Limb (tissue), 2 donors: Measurements from ENCODE around the gene MPL.
A peak's percentile ranks its signal among the peaks of the same experiment; 100 is the strongest.
"Not testable (repeated sequence)": the region's sequence is repeated elsewhere in the genome, so short reads cannot be mapped to it uniquely, and the experiment has no call there.

Experiments
- DNase-seq, 2 donors: peaks; one replicate each; pipeline ENCODE4 v3.0.0-alpha.2; 2016; ENCODE audit errors: extremely low spot score in 2 of 2

MPL gene

GRCh38 chr1:43373066-43373940 lies 35.7 kb downstream of the MPL start:
- DNase-seq: no peak

- no peak for DNase-seq
These were observed 39.2 kb downstream of the MPL start for GRCh38 chr1:43376723-43377235.

- no peak for DNase-seq
These were observed 40.2 kb downstream of the MPL start for GRCh38 chr1:43377831-43378230.

GRCh38 chr1:43379476-43379875 lies 41.9 kb downstream of the MPL start:
- DNase-seq: no peak

GRCh38 chr1:43381612-43382011 lies 44.0 kb downstream of the MPL start:
- no peak for DNase-seq

GRCh38 chr1:43382027-43382779 lies 44.6 kb downstream of the MPL start:
- no peak for DNase-seq

- DNase-seq: no peak
These were observed 45.8 kb downstream of the MPL start for GRCh38 chr1:43383449-43383848.

GRCh38 chr1:43386676-43387075 lies 49.1 kb downstream of the MPL start:
- DNase-seq: no peak

GRCh38 chr1:43387976-43388599 lies 50.5 kb downstream of the MPL start:
- DNase-seq: no peak

- no peak for DNase-seq
These were observed 51.0 kb downstream of the MPL start for GRCh38 chr1:43388613-43389012.

- DNase-seq: peak; percentile 93 to 95
These were observed 52.0 kb downstream of the MPL start, which contains the start of the genes MED8 and SZT2 for GRCh38 chr1:43389326-43390313. TSS of gene MED8 (minus strand) at chr1:43389800. CDS start at chr1:43389764, 36 bp downstream. TSS of gene SZT2 (plus strand) at chr1:43389899. CDS start at chr1:43389969, 70 bp downstream.

GRCh38 chr1:43392702-43393101 lies 55.1 kb downstream of the MPL start:
- no peak for DNase-seq

- DNase-seq: no peak
These were observed 57.9 kb downstream of the MPL start for GRCh38 chr1:43395523-43395922.

- no peak for DNase-seq
These were observed 58.4 kb downstream of the MPL start for GRCh38 chr1:43396059-43396458.

GRCh38 chr1:43398227-43398626 lies 60.6 kb downstream of the MPL start:
- no peak for DNase-seq

- not testable (repeated sequence) for DNase-seq
These were observed 62.8 kb downstream of the MPL start for GRCh38 chr1:43400441-43400840.

- no peak for DNase-seq
These were observed 64.7 kb downstream of the MPL start for GRCh38 chr1:43402089-43402865.
